GM10266 (cell line): ENCODE data around the gene SSTR4.

Experiments
- DNase-seq: peaks from one replicate; pipeline ENCODE4 v3.0.0; 2012; ENCODE audit errors: extremely low spot score
- TF ChIP-seq, protein P1 (sequence below): IDR thresholded peaks from 2 replicates; pipeline ENCODE4 v1.5.1; 2012; ENCODE audit warnings: mild to moderate bottlenecking, low read depth; ENCODE audit not compliant: control insufficient read depth, insufficient read depth; ENCODE audit errors: missing control alignments

Gene SSTR4

GRCh38 chr20:23072892-23073586 lies 37.9 kb downstream of the SSTR4 start:
- no peak for DNase-seq
- TF ChIP-seq, protein P1, sequence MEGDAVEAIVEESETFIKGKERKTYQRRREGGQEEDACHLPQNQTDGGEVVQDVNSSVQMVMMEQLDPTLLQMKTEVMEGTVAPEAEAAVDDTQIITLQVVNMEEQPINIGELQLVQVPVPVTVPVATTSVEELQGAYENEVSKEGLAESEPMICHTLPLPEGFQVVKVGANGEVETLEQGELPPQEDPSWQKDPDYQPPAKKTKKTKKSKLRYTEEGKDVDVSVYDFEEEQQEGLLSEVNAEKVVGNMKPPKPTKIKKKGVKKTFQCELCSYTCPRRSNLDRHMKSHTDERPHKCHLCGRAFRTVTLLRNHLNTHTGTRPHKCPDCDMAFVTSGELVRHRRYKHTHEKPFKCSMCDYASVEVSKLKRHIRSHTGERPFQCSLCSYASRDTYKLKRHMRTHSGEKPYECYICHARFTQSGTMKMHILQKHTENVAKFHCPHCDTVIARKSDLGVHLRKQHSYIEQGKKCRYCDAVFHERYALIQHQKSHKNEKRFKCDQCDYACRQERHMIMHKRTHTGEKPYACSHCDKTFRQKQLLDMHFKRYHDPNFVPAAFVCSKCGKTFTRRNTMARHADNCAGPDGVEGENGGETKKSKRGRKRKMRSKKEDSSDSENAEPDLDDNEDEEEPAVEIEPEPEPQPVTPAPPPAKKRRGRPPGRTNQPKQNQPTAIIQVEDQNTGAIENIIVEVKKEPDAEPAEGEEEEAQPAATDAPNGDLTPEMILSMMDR = no peak

GRCh38 chr20:23074052-23074451 lies 38.9 kb downstream of the SSTR4 start:
- TF ChIP-seq, protein P1 = no peak
- no peak for DNase-seq

- DNase-seq = no peak
- TF ChIP-seq, protein P1 = no peak
Observed at GRCh38 chr20:23077277-23077676, 42.2 kb downstream of the SSTR4 start.

DNA sequence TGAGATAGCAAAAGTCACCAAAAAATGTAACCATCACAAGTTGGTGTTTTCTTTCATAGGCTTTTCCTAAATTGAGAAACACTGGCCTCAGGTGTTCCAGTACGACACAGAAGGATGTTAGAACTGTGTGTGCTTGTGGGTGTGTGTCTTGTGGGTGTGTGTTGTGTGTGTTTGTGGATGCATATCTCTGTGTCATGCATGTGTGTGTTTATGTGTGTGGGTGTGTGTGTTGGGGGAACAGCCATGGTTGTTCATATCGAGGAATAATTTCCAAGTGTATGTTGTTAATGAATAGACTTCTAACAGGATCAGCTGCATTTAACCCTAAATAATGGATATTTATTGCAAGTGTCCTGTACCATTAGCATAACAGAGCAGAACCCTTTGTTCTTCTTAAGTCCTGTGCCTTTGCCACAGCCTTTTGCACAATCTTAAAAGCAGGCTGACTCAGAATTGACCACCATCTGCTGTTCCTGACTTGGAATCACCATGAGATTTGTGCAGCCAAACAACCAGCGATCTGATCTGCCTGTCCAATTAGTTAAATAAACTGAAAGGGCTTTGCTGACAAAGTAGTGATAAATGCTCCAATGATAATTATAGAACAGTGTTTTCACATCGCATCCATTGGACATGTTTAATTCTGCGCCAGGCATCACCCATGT lies 43.4 kb downstream of the SSTR4 start:
- no peak for DNase-seq
- TF ChIP-seq, protein P1 = no peak

DNA sequence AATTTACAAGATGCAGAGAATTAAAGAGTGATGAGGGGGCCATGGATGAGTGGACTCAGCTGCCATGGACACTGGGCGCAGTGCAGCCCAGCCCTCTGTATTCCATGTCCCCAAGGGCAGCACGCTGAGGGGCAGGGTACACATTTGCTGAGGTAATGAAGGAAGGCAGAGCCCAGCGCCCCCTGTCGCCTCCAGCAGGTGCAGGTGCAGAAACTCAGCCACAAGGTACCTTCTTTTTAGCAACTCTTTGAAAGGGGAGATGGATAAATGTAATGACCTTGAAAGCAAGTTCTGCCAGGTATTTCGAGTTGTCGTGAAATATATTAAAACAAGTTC lies 43.9 kb downstream of the SSTR4 start:
- no peak for DNase-seq
- TF ChIP-seq, protein P1 = peak; percentile 19

DNA sequence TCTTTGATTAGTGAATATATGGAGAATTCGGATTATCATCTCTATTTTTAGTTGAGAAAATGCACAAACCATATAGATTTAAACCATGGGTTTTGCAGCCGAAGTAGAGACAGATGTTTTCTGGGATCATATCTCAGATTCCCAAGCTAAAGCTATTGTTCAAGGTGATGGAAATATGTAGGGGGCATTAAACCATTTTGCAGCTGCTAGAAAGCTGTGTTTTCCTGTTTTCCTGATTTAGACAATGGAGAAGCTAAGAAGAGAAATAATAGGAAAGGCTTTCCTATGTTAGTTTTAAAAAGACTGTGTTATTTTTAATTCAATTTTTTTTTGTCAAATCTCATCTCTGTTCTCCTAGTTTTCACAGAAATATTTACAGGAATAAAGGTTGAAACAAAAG lies 44.8 kb downstream of the SSTR4 start:
- no peak for DNase-seq
- TF ChIP-seq, protein P1 = no peak

- TF ChIP-seq, protein P1 = no peak
- no peak for DNase-seq
Observed at GRCh38 chr20:23080521-23080920, 45.4 kb downstream of the SSTR4 start.
